Activated gamma-delta T cell treated with anti-CD3 and anti-CD28 coated beads, Interleukin-2, amount 50 U/mL, for 16 hours (primary cell): Measurements from ENCODE around the gene GRIK4.
"Not testable (repeated sequence)": the region's sequence is repeated elsewhere in the genome, so short reads cannot be mapped to it uniquely, and the experiment has no call there.

Source experiments
- DNase-seq: peaks from one replicate; pipeline ENCODE4 v3.0.0-alpha.2; 2020; ENCODE audit warnings: low read depth

GRIK4 gene

GRCh38 chr11:120606211-120607010 is 94.9 kb downstream of the GRIK4 start:
- no peak for DNase-seq

- DNase-seq = no peak
These were observed 96.5 kb downstream of the GRIK4 start for GRCh38 chr11:120608061-120608460.

GRCh38 chr11:120608760-120609211 is 97.2 kb downstream of the GRIK4 start:
- no peak for DNase-seq

GRCh38 chr11:120610111-120610510 is 98.6 kb downstream of the GRIK4 start:
- no peak for DNase-seq

- no peak for DNase-seq
These were observed 100.0 kb downstream of the GRIK4 start for GRCh38 chr11:120611581-120611980.

- DNase-seq = no peak
These were observed 101.1 kb downstream of the GRIK4 start for GRCh38 chr11:120612513-120613263.

GRCh38 chr11:120613264-120614226 is 102.0 kb downstream of the GRIK4 start:
- DNase-seq = no peak

GRCh38 chr11:120615391-120615790 is 103.8 kb downstream of the GRIK4 start:
- DNase-seq = no peak

- DNase-seq = no peak
These were observed 106.9 kb downstream of the GRIK4 start for GRCh38 chr11:120618399-120618798.

GRCh38 chr11:120622189-120622875 is 110.8 kb downstream of the GRIK4 start:
- DNase-seq = no peak

GRCh38 chr11:120624992-120625391 is 113.4 kb downstream of the GRIK4 start:
- DNase-seq = not testable (repeated sequence)

GRCh38 chr11:120625565-120625964 is 114.0 kb downstream of the GRIK4 start:
- DNase-seq = no peak

GRCh38 chr11:120626791-120627190 is 115.2 kb downstream of the GRIK4 start:
- no peak for DNase-seq

GRCh38 chr11:120627327-120628163 is 116.0 kb downstream of the GRIK4 start:
- DNase-seq = no peak

GRCh38 chr11:120629407-120630080 is 118.0 kb downstream of the GRIK4 start:
- no peak for DNase-seq

GRCh38 chr11:120630122-120630521 is 118.6 kb downstream of the GRIK4 start:
- DNase-seq = no peak

GRCh38 chr11:120632579-120632978 is 121.0 kb downstream of the GRIK4 start:
- no peak for DNase-seq

GRCh38 chr11:120633616-120634393 is 122.3 kb downstream of the GRIK4 start:
- DNase-seq = no peak

- DNase-seq = no peak
These were observed 123.2 kb downstream of the GRIK4 start for GRCh38 chr11:120634706-120635105.
